ENCODE results near the gene NOL4L. TPM values are rescaled to one million over a fixed set of nuclear protein-coding genes. Genes with fewer than 3 reads are reported as not detected.

The NOL4L gene
- total and polyA plus RNA-seq, 2 experiments from 2014 or later, result 38.8 to 39.2 TPM

DNA sequence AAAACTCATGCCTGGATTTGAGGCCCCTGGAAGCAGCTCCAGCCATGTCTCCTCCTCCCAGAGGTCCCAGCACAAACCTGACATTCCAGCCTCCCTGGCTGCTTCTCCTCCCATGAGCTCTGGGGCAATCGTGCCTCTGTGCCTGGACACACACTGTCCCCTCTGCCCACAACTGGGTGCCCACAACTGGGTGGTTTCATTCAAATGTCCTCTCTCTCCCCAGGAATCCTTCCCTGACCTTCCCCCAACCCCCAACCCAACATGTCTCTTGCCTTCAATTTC, 37.4 kb downstream of the NOL4L start:
- ATAC-seq (no peak), DNase-seq (ENCODE audit: low spot score) (no peak)
- no peaks in the 10 kb centered on the region for H3F3A ChIP-seq (replicated peaks; ENCODE audit: low read depth)
- H3K79me2 ChIP-seq (replicated peaks; ENCODE audit: insufficient read depth), result no peaks in the 10 kb centered on the region
- peaks cover 12% of the 10 kb centered on the region for H3K4me1 Mint-ChIP-seq
- H3K4me1 ChIP-seq (ENCODE audit: insufficient read depth), result no peaks in the 10 kb centered on the region
- no peaks in the 10 kb centered on the region for H3K27me3 ChIP-seq (ENCODE audit: insufficient read depth)
- peaks cover under 1% of the 10 kb centered on the region; the same call in 1 of the 2 replicates for H4K20me1 ChIP-seq (replicated peaks; ENCODE audit: insufficient read depth)
- H3K4me3 Mint-ChIP-seq, result no peak overlapping the region
- no peaks in the 10 kb centered on the region; the same call in 1 of the 2 replicates for H3K36me3 ChIP-seq (ENCODE audit: insufficient read depth)
- H3K27me3 Mint-ChIP-seq (ENCODE audit: insufficient read depth, low read depth, poor library complexity), result peaks cover 14% of the 10 kb centered on the region
- H3K9me3 Mint-ChIP-seq, result peaks cover 3% of the 10 kb centered on the region; the same call in 1 of the 3 replicates
- no peak overlapping the region for H3K27ac ChIP-seq (ENCODE audit: low read depth)
- TF ChIP-seq ZNF331 (CRISPR knock-in tag; IDR thresholded peaks at IDR 0.05; ENCODE audit: low read depth) (no peak), STAT1 (IDR thresholded peaks at IDR 0.05; ENCODE audit: unreplicated experiment) (no peak), EZH2phosphoT487 (IDR thresholded peaks at IDR 0.05; ENCODE audit: unreplicated experiment) (no peak), CREB1 (CRISPR knock-in tag; IDR thresholded peaks at IDR 0.05; ENCODE audit: low read depth) (no peak), POLR2AphosphoS5 (IDR thresholded peaks at IDR 0.05; ENCODE audit: low read depth) (no peak), ZNF114 (CRISPR knock-in tag; IDR thresholded peaks at IDR 0.05) (no peak), NANOG (IDR thresholded peaks at IDR 0.05; ENCODE audit: borderline replicate concordance) (no peak), EZH2 (IDR thresholded peaks at IDR 0.05; ENCODE audit: low read depth, unreplicated experiment) (no peak), JUNB (IDR thresholded peaks at IDR 0.05; ENCODE audit: unreplicated experiment) (no peak)
- TF ChIP-seq, protein P1, sequence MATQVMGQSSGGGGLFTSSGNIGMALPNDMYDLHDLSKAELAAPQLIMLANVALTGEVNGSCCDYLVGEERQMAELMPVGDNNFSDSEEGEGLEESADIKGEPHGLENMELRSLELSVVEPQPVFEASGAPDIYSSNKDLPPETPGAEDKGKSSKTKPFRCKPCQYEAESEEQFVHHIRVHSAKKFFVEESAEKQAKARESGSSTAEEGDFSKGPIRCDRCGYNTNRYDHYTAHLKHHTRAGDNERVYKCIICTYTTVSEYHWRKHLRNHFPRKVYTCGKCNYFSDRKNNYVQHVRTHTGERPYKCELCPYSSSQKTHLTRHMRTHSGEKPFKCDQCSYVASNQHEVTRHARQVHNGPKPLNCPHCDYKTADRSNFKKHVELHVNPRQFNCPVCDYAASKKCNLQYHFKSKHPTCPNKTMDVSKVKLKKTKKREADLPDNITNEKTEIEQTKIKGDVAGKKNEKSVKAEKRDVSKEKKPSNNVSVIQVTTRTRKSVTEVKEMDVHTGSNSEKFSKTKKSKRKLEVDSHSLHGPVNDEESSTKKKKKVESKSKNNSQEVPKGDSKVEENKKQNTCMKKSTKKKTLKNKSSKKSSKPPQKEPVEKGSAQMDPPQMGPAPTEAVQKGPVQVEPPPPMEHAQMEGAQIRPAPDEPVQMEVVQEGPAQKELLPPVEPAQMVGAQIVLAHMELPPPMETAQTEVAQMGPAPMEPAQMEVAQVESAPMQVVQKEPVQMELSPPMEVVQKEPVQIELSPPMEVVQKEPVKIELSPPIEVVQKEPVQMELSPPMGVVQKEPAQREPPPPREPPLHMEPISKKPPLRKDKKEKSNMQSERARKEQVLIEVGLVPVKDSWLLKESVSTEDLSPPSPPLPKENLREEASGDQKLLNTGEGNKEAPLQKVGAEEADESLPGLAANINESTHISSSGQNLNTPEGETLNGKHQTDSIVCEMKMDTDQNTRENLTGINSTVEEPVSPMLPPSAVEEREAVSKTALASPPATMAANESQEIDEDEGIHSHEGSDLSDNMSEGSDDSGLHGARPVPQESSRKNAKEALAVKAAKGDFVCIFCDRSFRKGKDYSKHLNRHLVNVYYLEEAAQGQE (IDR thresholded peaks at IDR 0.05; ENCODE audit: unreplicated experiment), result no peak
- TF ChIP-seq, protein P2, sequence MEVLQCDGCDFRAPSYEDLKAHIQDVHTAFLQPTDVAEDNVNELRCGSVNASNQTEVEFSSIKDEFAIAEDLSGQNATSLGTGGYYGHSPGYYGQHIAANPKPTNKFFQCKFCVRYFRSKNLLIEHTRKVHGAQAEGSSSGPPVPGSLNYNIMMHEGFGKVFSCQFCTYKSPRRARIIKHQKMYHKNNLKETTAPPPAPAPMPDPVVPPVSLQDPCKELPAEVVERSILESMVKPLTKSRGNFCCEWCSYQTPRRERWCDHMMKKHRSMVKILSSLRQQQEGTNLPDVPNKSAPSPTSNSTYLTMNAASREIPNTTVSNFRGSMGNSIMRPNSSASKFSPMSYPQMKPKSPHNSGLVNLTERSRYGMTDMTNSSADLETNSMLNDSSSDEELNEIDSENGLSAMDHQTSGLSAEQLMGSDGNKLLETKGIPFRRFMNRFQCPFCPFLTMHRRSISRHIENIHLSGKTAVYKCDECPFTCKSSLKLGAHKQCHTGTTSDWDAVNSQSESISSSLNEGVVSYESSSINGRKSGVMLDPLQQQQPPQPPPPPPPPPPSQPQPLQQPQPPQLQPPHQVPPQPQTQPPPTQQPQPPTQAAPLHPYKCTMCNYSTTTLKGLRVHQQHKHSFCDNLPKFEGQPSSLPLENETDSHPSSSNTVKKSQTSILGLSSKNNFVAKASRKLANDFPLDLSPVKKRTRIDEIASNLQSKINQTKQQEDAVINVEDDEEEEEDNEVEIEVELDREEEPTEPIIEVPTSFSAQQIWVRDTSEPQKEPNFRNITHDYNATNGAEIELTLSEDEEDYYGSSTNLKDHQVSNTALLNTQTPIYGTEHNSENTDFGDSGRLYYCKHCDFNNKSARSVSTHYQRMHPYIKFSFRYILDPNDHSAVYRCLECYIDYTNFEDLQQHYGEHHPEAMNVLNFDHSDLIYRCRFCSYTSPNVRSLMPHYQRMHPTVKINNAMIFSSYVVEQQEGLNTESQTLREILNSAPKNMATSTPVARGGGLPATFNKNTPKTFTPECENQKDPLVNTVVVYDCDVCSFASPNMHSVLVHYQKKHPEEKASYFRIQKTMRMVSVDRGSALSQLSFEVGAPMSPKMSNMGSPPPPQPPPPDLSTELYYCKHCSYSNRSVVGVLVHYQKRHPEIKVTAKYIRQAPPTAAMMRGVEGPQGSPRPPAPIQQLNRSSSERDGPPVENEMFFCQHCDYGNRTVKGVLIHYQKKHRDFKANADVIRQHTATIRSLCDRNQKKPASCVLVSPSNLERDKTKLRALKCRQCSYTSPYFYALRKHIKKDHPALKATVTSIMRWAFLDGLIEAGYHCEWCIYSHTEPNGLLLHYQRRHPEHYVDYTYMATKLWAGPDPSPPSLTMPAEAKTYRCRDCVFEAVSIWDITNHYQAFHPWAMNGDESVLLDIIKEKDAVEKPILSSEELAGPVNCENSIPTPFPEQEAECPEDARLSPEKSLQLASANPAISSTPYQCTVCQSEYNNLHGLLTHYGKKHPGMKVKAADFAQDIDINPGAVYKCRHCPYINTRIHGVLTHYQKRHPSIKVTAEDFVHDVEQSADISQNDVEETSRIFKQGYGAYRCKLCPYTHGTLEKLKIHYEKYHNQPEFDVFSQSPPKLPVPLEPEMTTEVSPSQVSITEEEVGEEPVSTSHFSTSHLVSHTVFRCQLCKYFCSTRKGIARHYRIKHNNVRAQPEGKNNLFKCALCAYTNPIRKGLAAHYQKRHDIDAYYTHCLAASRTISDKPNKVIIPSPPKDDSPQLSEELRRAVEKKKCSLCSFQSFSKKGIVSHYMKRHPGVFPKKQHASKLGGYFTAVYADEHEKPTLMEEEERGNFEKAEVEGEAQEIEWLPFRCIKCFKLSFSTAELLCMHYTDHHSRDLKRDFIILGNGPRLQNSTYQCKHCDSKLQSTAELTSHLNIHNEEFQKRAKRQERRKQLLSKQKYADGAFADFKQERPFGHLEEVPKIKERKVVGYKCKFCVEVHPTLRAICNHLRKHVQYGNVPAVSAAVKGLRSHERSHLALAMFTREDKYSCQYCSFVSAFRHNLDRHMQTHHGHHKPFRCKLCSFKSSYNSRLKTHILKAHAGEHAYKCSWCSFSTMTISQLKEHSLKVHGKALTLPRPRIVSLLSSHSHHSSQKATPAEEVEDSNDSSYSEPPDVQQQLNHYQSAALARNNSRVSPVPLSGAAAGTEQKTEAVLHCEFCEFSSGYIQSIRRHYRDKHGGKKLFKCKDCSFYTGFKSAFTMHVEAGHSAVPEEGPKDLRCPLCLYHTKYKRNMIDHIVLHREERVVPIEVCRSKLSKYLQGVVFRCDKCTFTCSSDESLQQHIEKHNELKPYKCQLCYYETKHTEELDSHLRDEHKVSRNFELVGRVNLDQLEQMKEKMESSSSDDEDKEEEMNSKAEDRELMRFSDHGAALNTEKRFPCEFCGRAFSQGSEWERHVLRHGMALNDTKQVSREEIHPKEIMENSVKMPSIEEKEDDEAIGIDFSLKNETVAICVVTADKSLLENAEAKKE (CRISPR knock-in tag; IDR thresholded peaks at IDR 0.05), result no peak
- TF ChIP-seq, protein P3, sequence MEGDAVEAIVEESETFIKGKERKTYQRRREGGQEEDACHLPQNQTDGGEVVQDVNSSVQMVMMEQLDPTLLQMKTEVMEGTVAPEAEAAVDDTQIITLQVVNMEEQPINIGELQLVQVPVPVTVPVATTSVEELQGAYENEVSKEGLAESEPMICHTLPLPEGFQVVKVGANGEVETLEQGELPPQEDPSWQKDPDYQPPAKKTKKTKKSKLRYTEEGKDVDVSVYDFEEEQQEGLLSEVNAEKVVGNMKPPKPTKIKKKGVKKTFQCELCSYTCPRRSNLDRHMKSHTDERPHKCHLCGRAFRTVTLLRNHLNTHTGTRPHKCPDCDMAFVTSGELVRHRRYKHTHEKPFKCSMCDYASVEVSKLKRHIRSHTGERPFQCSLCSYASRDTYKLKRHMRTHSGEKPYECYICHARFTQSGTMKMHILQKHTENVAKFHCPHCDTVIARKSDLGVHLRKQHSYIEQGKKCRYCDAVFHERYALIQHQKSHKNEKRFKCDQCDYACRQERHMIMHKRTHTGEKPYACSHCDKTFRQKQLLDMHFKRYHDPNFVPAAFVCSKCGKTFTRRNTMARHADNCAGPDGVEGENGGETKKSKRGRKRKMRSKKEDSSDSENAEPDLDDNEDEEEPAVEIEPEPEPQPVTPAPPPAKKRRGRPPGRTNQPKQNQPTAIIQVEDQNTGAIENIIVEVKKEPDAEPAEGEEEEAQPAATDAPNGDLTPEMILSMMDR (conservative IDR thresholded peaks at IDR 0.05; ENCODE audit: low read depth in 2 of 2), result no peak
- TF ChIP-seq, protein P4, sequence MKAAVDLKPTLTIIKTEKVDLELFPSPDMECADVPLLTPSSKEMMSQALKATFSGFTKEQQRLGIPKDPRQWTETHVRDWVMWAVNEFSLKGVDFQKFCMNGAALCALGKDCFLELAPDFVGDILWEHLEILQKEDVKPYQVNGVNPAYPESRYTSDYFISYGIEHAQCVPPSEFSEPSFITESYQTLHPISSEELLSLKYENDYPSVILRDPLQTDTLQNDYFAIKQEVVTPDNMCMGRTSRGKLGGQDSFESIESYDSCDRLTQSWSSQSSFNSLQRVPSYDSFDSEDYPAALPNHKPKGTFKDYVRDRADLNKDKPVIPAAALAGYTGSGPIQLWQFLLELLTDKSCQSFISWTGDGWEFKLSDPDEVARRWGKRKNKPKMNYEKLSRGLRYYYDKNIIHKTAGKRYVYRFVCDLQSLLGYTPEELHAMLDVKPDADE (IDR thresholded peaks at IDR 0.05), result no peak
- H3K9me2 ChIP-seq (ENCODE audit: insufficient read depth), result no peaks in the 10 kb centered on the region
- no peak overlapping the region for H3K4me2 ChIP-seq
- no peak overlapping the region for H3K4me3 ChIP-seq
- no peak overlapping the region for H3K27ac Mint-ChIP-seq
- H2AFZ ChIP-seq, result no peak overlapping the region
- no peaks in the 10 kb centered on the region for H3K36me3 Mint-ChIP-seq (ENCODE audit: low read depth)

All from GM23338 (cell line).